GM12878 (cell line): Measurements from ENCODE around the gene GABBR2. TPM values are rescaled to one million over a fixed set of nuclear protein-coding genes. Genes with fewer than 3 reads are reported as not detected.

Experiments used
- CBX5 ChIP-seq: sonication (generic); IDR thresholded peaks from 2 replicates; pipeline ENCODE4 v1.6.1; 2016; ENCODE audit warnings: low read depth, moderate library complexity, mild to moderate bottlenecking, inconsistent platforms
- CHD1 ChIP-seq: IDR thresholded peaks from 2 replicates; pipeline ENCODE4 v1.6.1; 2012; ENCODE audit warnings: low read depth, low read length, improper control_type of control experiment
- IKZF2 ChIP-seq, 2 experiments: fragments of 450-650 bp; IDR thresholded peaks; 2 replicates each; pipeline ENCODE4 v1.6.1; 2017; ENCODE audit warnings: mild to moderate bottlenecking in 2 of 2, moderate library complexity in 2 of 2
- NR2C1 ChIP-seq: fragments of 450-650 bp; IDR thresholded peaks from 2 replicates; pipeline ENCODE4 v1.6.1; 2017; ENCODE audit warnings: antibody characterized with exemption, mild to moderate bottlenecking, moderate library complexity
- POLR2A ChIP-seq: IDR thresholded peaks from 2 replicates; pipeline ENCODE4 v1.6.1; 2011; ENCODE audit warnings: low read depth, mild to moderate bottlenecking, low read length
- ZBTB33 ChIP-seq: fragments of 450-650 bp; IDR thresholded peaks from 2 replicates; pipeline ENCODE4 v1.6.1; 2017; ENCODE audit warnings: mild to moderate bottlenecking
- ZNF207 ChIP-seq: fragments of 450-650 bp; IDR thresholded peaks from 2 replicates; pipeline ENCODE4 v1.6.1; 2014; ENCODE audit warnings: antibody characterized with exemption, mild to moderate bottlenecking, borderline replicate concordance
- ZNF592 ChIP-seq: fragments of 450-650 bp; IDR thresholded peaks from 2 replicates; pipeline ENCODE4 v1.6.1; 2017; ENCODE audit warnings: mild to moderate bottlenecking, moderate library complexity
- polyA plus RNA-seq, 11 experiments: library from polyadenylated mRNA; depleted of rRNA in 4 of 11; unstranded in 6 of 11; stranded (reverse) in 5 of 11; fragments of >200 nt; fragmentation: Nextera tagmentation in 4 of 11; fragmentation: Illumina TruSeq in 1 of 11; extraction: Ambion mirVana in 4 of 11; extraction: Trizol in 1 of 11; gene quantifications; 1 replicate in 1 of 11; 2 replicates in 10 of 11; pipeline versions ENCODE4 v1.2.1 to v1.2.3, GENCODE V29; 2011 to 2016; ENCODE audit warnings: inconsistent platforms in 2 of 11, missing spikeins in 2 of 11, low read depth in 1 of 11
- total RNA-seq, 4 experiments: library from RNA; depleted of rRNA in 3 of 4; stranded (reverse); fragments of >200 nt in 3 of 4; fragmentation: Illumina TruSeq in 1 of 4; extraction: Trizol in 1 of 4; gene quantifications; 2 replicates each; pipeline versions ENCODE4 v1.2.1 to v1.2.3, GENCODE V29; 2013 to 2021

Gene GABBR2
- total and polyA plus RNA-seq, 10 of the 15 experiments (the other 5 are each of a cell fraction or from before 2014, with no cell fraction given), result 0.02 to 2.2 (median 0.06) TPM; not detected in 2

GRCh38 chr9:98750364-98751060 is 41.8 kb upstream of the GABBR2 start (continued):
- TF ChIP-seq ZNF592, result no peak
- TF ChIP-seq CHD1, result no peak
- no peak for TF ChIP-seq ZBTB33
- no peak for TF ChIP-seq IKZF2 (IDR thresholded peaks at IDR 0.05)
- TF ChIP-seq CBX5, result no peak
- no peak for TF ChIP-seq ZNF207
- TF ChIP-seq POLR2A, result no peak
- no peak for TF ChIP-seq NR2C1
